ENCODE measurements around the gene CGAS. TPM values are rescaled to one million over a fixed set of nuclear protein-coding genes. Genes with fewer than 3 reads are reported as not detected.
A peak's percentile ranks its signal among the peaks of the same experiment; 100 is the strongest.
"Not testable (repeated sequence)": the region's sequence is repeated elsewhere in the genome, so short reads cannot be mapped to it uniquely, and the experiment has no call there.

Gene CGAS
- total RNA-seq, 1 experiment from 2014 or later, result 38.4 TPM

GRCh38 chr6:73382462-73383113, 69.5 kb downstream of the CGAS start:
- ATAC-seq, result peak; percentile 84
- intact Hi-C loops (cut with micrococcal nuclease; ENCODE audit: unreplicated experiment), result no loop called here

DNA sequence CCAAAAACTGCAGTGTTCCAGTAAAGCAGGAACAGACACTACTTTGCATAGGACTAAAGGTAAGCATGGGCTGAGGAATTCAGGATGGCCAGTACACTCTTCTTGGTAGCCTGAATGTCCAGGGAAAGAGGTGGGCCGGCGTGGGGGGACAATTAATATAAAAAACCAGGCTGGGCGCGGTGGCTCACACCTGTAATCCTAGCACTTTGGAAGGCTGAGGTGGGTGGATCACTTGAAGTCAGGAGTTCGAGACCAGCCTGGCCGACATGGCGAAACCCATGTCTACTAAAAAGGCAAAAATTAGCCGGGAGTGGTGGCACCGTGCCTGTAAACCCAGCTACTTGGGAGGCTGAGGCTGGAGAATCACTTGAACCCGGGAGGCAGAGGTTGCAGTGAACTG, 70.6 kb downstream of the CGAS start:
- intact Hi-C loops (cut with micrococcal nuclease; ENCODE audit: unreplicated experiment); H3K4me3 ChIP-seq (ENCODE audit: low read depth in 2 of 2, low read length in 2 of 2); H3K4me1 ChIP-seq (ENCODE audit: control insufficient read depth, insufficient read depth, low read length); H3K36me3 ChIP-seq (ENCODE audit: control insufficient read depth, insufficient read depth, low read length); H3K27me3 ChIP-seq (ENCODE audit: control insufficient read depth, insufficient read depth, low read length); POLR2A ChIA-PET; BruUV-seq (replicated peaks); DNase-seq (ENCODE audit: low read depth, low spot score); in situ Hi-C loops (cut with HindIII; ENCODE audit: low pct_unique_long_range_greater_than_20kb, low sequenced_read_pairs); CTCF ChIA-PET; H3K9me3 ChIP-seq (ENCODE audit: control insufficient read depth, insufficient read depth, low read depth, low read length); ATAC-seq; H3K27ac ChIP-seq (ENCODE audit: low read length): not testable (repeated sequence)

More at GRCh38 chr6:73382462-73383113, 69.5 kb downstream of the CGAS start:
- Histone ChIP-seq H3K27ac (ENCODE audit: low read length) (no peak overlapping the region), H3K27me3 (ENCODE audit: control insufficient read depth, insufficient read depth, low read length) (no peaks in the 10 kb centered on the region), H3K4me1 (ENCODE audit: control insufficient read depth, insufficient read depth, low read length) (no peaks in the 10 kb centered on the region), H3K4me3 (ENCODE audit: low read depth in 2 of 2, low read length in 2 of 2) (no peak overlapping the region), H3K9me3 (ENCODE audit: control insufficient read depth, insufficient read depth, low read depth, low read length) (no peaks in the 10 kb centered on the region), H3K36me3 (ENCODE audit: control insufficient read depth, insufficient read depth, low read length) (no peaks in the 10 kb centered on the region)
- TF ChIP-seq SIN3A (IDR thresholded peaks at IDR 0.05; ENCODE audit: borderline replicate concordance, insufficient read depth, low read depth, low read length) (no peak), POLR2AphosphoS5 (IDR thresholded peaks at IDR 0.05; ENCODE audit: low read depth, low read length) (no peak), REST (IDR thresholded peaks at IDR 0.05; ENCODE audit: insufficient read depth in 1 of 2, low read depth in 2 of 2, low read length in 1 of 2) (no peak), TCF7L2 (IDR thresholded peaks at IDR 0.05; ENCODE audit: low read depth, low read length) (no peak)
- TF ChIP-seq, protein P1, sequence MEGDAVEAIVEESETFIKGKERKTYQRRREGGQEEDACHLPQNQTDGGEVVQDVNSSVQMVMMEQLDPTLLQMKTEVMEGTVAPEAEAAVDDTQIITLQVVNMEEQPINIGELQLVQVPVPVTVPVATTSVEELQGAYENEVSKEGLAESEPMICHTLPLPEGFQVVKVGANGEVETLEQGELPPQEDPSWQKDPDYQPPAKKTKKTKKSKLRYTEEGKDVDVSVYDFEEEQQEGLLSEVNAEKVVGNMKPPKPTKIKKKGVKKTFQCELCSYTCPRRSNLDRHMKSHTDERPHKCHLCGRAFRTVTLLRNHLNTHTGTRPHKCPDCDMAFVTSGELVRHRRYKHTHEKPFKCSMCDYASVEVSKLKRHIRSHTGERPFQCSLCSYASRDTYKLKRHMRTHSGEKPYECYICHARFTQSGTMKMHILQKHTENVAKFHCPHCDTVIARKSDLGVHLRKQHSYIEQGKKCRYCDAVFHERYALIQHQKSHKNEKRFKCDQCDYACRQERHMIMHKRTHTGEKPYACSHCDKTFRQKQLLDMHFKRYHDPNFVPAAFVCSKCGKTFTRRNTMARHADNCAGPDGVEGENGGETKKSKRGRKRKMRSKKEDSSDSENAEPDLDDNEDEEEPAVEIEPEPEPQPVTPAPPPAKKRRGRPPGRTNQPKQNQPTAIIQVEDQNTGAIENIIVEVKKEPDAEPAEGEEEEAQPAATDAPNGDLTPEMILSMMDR (IDR thresholded peaks at IDR 0.05), result no peak
- DNase-seq (ENCODE audit: low read depth, low spot score), result no peak
- no TSS peak for BruUV-seq (replicated peaks)
- POLR2A ChIA-PET, result no interaction called here
- in situ Hi-C loops (cut with HindIII; ENCODE audit: low pct_unique_long_range_greater_than_20kb, low sequenced_read_pairs), result no loop called here
- CTCF ChIA-PET, result no interaction called here

DNA sequence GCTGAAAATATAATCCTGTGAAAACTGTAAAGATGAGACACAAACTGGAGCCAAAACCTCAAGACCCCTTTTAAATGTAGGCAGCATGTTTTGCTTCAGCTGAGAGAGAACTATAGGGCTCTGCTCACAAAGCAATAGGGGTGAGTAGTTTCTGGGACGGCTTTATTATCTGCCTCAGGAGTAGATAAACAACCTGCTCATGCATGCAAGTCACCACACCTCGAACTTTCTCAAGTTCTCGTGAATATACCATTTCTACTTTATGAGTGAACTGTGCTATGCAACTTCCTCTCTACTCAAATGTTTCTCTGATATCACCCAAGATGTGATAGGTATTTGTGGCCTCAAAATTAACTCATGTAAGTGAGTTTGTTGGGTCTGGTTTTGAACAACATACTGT, 74.9 kb downstream of the CGAS start:
- no peaks in the 10 kb centered on the region for H3K9me3 ChIP-seq (ENCODE audit: control insufficient read depth, insufficient read depth, low read depth, low read length)
- CTCF ChIA-PET, result no interaction called here
- no peak overlapping the region for H3K27ac ChIP-seq (ENCODE audit: low read length)
- ATAC-seq, result no peak
- H3K4me3 ChIP-seq (ENCODE audit: low read depth in 2 of 2, low read length in 2 of 2), result no peak overlapping the region
- TF ChIP-seq TCF7L2 (IDR thresholded peaks at IDR 0.05; ENCODE audit: low read depth, low read length), result no peak
- TF ChIP-seq REST (IDR thresholded peaks at IDR 0.05; ENCODE audit: insufficient read depth in 1 of 2, low read depth in 2 of 2, low read length in 1 of 2), result no peak
- no peak for TF ChIP-seq SIN3A (IDR thresholded peaks at IDR 0.05; ENCODE audit: borderline replicate concordance, insufficient read depth, low read depth, low read length)
- no peak for TF ChIP-seq POLR2AphosphoS5 (IDR thresholded peaks at IDR 0.05; ENCODE audit: low read depth, low read length)
- TF ChIP-seq, protein P1 (IDR thresholded peaks at IDR 0.05), result no peak
- BruUV-seq (replicated peaks), result no TSS peak
- in situ Hi-C loops (cut with HindIII; ENCODE audit: low pct_unique_long_range_greater_than_20kb, low sequenced_read_pairs) (no loop called here), intact Hi-C loops (cut with micrococcal nuclease; ENCODE audit: unreplicated experiment) (no loop called here)
- H3K36me3 ChIP-seq (ENCODE audit: control insufficient read depth, insufficient read depth, low read length), result no peaks in the 10 kb centered on the region
- H3K27me3 ChIP-seq (ENCODE audit: control insufficient read depth, insufficient read depth, low read length), result no peaks in the 10 kb centered on the region
- POLR2A ChIA-PET, result interaction anchor here (0.5 kb wide), 1 partner anchor 73 kb away, joined by 3 read pairs; no protein-coding TSS in a partner anchor
- DNase-seq (ENCODE audit: low read depth, low spot score), result no peak
- no peaks in the 10 kb centered on the region for H3K4me1 ChIP-seq (ENCODE audit: control insufficient read depth, insufficient read depth, low read length)
